HG02943 (cell line): ENCODE results near the gene OR6K6.

ENCODE experiments used
- ATAC-seq: cut with Tn5 transposase; IDR thresholded peaks from one replicate; pipeline ENCODE4 v1.9.1; 2021; ENCODE audit warnings: mild to moderate bottlenecking, low read depth, moderate library complexity; ENCODE audit not compliant: unreplicated experiment

The OR6K6 gene

GRCh38 chr1:158754420-158754819 lies at the start of gene OR6K6:
OR6K6 (plus strand) TSS chr1:158754720; CDS start chr1:158754888, 168 bp downstream.
- ATAC-seq, result no peak

- ATAC-seq, result no peak
Measured at GRCh38 chr1:158706096-158706495, 48.4 kb upstream of the OR6K6 start.

GRCh38 chr1:158711098-158711497 lies 43.4 kb upstream of the OR6K6 start:
- no peak for ATAC-seq

- ATAC-seq, result no peak
Measured at GRCh38 chr1:158714754-158715153, 39.8 kb upstream of the OR6K6 start.

GRCh38 chr1:158716335-158716734 lies 38.2 kb upstream of the OR6K6 start:
- ATAC-seq, result no peak

- no peak for ATAC-seq
Measured at GRCh38 chr1:158717344-158717743, 37.2 kb upstream of the OR6K6 start.

- ATAC-seq, result no peak
Measured at GRCh38 chr1:158719664-158720063, 34.9 kb upstream of the OR6K6 start.

GRCh38 chr1:158720620-158721019 lies 33.9 kb upstream of the OR6K6 start, which contains the start of gene OR6K3:
OR6K3 (minus strand) TSS chr1:158720720; CDS start chr1:158718115, 2,605 bp downstream.
- no peak for ATAC-seq

- ATAC-seq, result no peak
Measured at GRCh38 chr1:158724442-158724841, 30.1 kb upstream of the OR6K6 start.

- no peak for ATAC-seq
Measured at GRCh38 chr1:158728510-158729225, 25.9 kb upstream of the OR6K6 start.

- no peak for ATAC-seq
Measured at GRCh38 chr1:158730453-158730852, 24.1 kb upstream of the OR6K6 start.

- ATAC-seq, result no peak
Measured at GRCh38 chr1:158731707-158732106, 22.8 kb upstream of the OR6K6 start.

- no peak for ATAC-seq
Measured at GRCh38 chr1:158732524-158732923, 22.0 kb upstream of the OR6K6 start.

GRCh38 chr1:158735848-158736247 lies 18.7 kb upstream of the OR6K6 start:
- ATAC-seq, result no peak

GRCh38 chr1:158752155-158752712 lies 2.3 kb upstream of the OR6K6 start:
- ATAC-seq, result no peak

GRCh38 chr1:158771950-158772866 lies 17.7 kb downstream of the OR6K6 start, which contains the start of gene OR6N1:
OR6N1 (minus strand) TSS chr1:158772195; CDS start chr1:158766682, 5,513 bp downstream.
- no peak for ATAC-seq

GRCh38 chr1:158781104-158781503 lies 26.6 kb downstream of the OR6K6 start, which contains the start of gene OR6N2:
OR6N2 (minus strand) TSS chr1:158781204; CDS start chr1:158777635, 3,569 bp downstream.
- no peak for ATAC-seq

- ATAC-seq, result no peak
Measured at GRCh38 chr1:158793604-158794003, 39.1 kb downstream of the OR6K6 start.

GRCh38 chr1:158794247-158794646 lies 39.7 kb downstream of the OR6K6 start:
- no peak for ATAC-seq

- no peak for ATAC-seq
Measured at GRCh38 chr1:158798531-158798930, 44.0 kb downstream of the OR6K6 start.

GRCh38 chr1:158799689-158800088 lies 45.2 kb downstream of the OR6K6 start:
- ATAC-seq, result no peak
